Non-pigmented ciliary epithelial cell (primary cell): Measurements from ENCODE around the gene SLC1A7.

ENCODE experiments used
- DNase-seq: peaks from one replicate; pipeline ENCODE4 v3.0.0-alpha.2; 2010; ENCODE audit warnings: low read depth

Gene SLC1A7

GRCh38 chr1:53134042-53134485, 8.4 kb downstream of the SLC1A7 start:
- DNase-seq: no peak

- no peak for DNase-seq
These were observed 9.0 kb downstream of the SLC1A7 start for GRCh38 chr1:53133261-53134041.

GRCh38 chr1:53132176-53132575, 10.3 kb downstream of the SLC1A7 start:
- DNase-seq: no peak

- no peak for DNase-seq
These were observed 10.9 kb downstream of the SLC1A7 start for GRCh38 chr1:53131590-53131938.

GRCh38 chr1:53130878-53131589, 11.4 kb downstream of the SLC1A7 start:
- no peak for DNase-seq

- no peak for DNase-seq
These were observed 11.9 kb downstream of the SLC1A7 start for GRCh38 chr1:53130598-53130877.

GRCh38 chr1:53129891-53130597, 12.4 kb downstream of the SLC1A7 start:
- DNase-seq: no peak

- DNase-seq: no peak
These were observed 14.0 kb downstream of the SLC1A7 start for GRCh38 chr1:53128401-53128800.

- DNase-seq: no peak
These were observed 14.9 kb downstream of the SLC1A7 start for GRCh38 chr1:53127546-53127945.

GRCh38 chr1:53126495-53126894, 15.9 kb downstream of the SLC1A7 start:
- DNase-seq: no peak

- DNase-seq: no peak
These were observed 16.6 kb downstream of the SLC1A7 start for GRCh38 chr1:53125623-53126360.

GRCh38 chr1:53125122-53125521, 17.3 kb downstream of the SLC1A7 start:
- no peak for DNase-seq

- DNase-seq: no peak
These were observed 18.8 kb downstream of the SLC1A7 start for GRCh38 chr1:53123453-53124140.

- DNase-seq: no peak
These were observed 19.5 kb downstream of the SLC1A7 start for GRCh38 chr1:53122961-53123413.

- DNase-seq: no peak
These were observed 20.1 kb downstream of the SLC1A7 start for GRCh38 chr1:53122201-53122885.

- DNase-seq: no peak
These were observed 20.9 kb downstream of the SLC1A7 start for GRCh38 chr1:53121319-53122172.

GRCh38 chr1:53120659-53121058, 21.8 kb downstream of the SLC1A7 start:
- DNase-seq: no peak

- DNase-seq: no peak
These were observed 24.6 kb downstream of the SLC1A7 start for GRCh38 chr1:53117836-53118235.

GRCh38 chr1:53116933-53117600, 25.4 kb downstream of the SLC1A7 start:
- DNase-seq: no peak
